HG03575 (cell line): ENCODE results near the gene RUBCN.
"Not testable (repeated sequence)": the region's sequence is repeated elsewhere in the genome, so short reads cannot be mapped to it uniquely, and the experiment has no call there.

Experiments
- ATAC-seq: cut with Tn5 transposase; IDR thresholded peaks from one replicate; pipeline ENCODE4 v1.9.1; 2021; ENCODE audit not compliant: unreplicated experiment, insufficient number of reproducible peaks, low FRiP score; ENCODE audit errors: extremely low read depth

Gene RUBCN

DNA sequence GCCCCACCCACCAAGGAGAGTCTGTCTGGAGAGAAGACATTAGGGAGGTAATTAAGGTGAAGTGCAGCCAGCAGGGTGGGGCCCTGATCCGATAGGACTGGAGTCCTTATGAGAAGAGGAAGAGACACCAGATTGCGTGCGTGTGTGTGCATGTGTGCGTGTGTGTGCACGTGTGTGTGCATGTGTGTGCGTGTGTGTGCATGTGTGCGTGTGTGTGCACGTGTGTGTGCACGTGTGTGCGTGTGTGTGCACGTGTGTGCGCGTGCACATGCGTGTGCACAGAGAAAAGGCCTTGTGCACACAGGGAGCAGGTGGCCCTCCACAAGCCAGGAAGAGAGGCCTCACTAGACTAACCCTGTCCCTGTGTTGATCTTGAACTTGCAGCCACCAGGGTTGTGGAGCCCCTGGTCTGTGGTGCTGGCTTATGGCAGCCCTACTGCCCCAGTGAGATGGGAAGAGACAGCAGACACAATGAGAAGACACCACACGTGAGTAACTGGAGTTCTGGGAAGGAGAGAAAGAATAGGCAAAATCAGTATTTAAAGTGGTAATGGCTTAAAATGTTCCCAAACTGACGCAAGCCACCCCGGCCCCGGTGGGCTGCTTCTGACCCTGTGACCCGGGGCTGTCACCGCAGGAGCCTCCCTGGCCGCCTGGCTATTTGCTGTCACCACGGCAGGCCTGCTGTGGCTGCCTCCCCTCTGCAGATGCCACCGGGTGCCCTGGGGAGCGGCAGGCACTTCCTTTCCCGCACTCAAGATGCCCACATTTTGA is 73.2 kb downstream of the RUBCN start:
- ATAC-seq, result not testable (repeated sequence)

DNA sequence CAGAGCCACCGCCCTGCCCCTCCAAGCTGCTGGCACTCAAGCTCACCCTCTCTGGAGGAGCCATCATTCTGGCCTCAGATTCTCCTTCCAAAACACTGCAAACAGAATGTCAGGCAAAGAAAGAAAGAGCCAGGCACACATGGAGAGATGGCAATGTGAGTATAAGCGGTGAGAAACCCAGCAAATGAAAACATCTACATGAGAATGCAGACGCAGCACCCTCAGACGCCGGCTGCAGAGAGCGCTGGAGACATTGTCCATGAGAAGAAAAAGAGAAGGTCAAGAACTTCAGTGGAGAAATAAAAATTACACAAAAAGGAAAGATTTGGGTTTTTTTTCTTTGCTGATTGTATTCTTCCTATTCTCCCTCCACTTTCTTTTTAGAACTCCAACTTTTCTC is 74.4 kb downstream of the RUBCN start:
- ATAC-seq, result not testable (repeated sequence)

DNA sequence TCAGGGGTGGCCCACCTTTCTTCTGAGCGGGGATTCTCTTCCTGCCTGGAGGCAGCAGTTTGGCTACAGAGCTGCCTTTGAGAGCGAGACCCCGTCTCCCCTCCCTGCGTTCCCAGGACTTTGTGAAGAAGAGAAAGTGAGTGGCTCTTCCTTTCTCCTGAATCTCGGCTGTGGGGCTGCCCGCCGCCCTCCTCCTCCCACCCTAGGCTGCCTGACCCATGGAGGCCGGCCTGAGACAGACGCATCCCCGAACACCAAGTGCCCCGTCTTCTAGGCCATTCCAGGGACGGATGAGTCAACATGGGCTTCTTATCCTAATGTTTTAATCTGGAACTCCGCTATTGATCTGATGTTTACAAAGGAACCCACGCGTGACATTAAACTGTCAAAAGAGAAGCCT is 74.8 kb downstream of the RUBCN start:
- not testable (repeated sequence) for ATAC-seq

DNA sequence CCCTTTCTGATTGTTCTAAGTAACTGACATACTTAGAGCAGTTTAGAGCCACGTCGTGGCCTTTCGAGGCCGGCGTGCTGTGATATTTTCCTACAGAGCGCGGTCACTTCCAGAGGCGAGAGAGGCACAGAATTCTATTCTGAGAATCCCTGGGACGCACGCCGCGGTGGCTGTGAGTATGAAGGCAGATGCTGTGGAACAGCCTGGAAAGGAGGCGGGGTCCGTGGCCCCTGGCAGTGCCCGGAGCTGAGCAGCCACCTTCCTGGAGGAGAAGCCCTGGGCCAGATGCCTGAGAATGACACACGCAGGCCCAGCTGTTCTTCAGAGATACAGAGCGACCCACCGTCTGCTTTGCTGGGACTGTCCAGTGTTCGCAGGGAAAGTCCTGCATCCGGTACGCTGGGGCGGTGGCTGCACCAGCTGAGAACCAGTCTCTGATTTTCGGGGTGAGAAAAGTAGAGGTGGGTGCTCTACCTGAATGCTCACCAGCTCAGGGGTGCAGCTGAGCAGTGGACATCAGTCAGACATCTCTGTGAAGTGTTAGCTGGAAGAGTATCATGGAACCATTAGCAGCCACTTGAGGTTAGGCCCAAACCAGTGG is 75.4 kb downstream of the RUBCN start:
- ATAC-seq, result not testable (repeated sequence)

DNA sequence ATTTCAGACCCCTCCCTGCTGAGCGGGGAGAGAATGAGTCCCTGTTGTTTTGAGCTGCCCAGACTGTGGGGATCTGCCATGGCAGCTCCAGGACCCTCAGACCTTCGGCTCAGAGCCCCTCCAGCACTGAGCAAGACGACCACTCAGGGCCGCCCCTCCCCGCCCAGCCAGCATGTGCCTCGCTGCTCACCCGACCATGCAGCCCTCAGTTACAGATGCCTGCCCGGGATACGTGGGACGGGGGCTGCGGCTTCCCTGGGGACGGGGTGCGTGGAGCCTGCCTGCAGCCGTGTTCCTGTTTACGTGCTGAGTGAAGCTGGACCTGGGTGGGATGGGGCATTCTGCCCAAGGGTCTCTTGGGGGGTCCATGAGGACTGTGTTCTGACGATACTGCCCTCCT is 77.0 kb downstream of the RUBCN start:
- ATAC-seq, result not testable (repeated sequence)

DNA sequence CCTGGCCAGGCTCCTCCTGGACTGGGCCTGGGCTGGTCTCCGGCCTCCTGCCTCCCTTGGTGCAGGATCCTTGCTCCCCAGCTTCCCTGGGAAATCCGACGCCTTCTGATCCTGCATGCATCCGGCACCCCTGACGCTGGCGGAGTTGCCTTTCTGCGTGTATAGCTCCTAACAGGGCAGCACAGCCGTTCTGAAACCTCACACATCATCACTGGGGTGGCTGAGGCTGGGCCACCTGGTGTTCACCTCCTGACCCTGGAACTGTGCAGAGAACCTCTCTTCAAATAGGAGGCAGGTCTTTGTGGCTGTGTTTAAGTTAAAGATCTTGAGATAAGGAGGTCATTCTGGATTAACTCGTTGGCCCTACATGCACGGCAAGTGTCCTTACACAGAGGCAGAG is 77.6 kb downstream of the RUBCN start:
- peak; percentile 52 for ATAC-seq

DNA sequence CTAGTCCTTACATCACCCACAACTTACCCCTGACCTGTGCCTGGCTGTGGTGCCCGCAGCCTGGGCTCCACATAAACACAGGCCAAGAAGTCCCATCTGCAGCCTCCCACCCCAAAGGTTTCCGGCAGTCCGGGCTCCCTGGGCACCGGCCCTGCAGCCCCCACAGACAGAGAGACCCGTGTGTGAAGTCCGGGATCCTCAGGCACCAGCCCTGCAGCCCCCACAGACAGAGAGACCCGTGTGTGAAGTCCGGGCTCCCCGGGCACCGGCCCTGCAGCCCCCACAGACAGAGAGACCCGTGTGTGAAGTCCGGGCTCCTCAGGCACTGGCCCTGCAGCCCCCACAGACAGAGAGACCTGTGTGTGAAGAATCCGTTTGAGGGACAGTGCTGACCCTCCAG is 78.0 kb downstream of the RUBCN start:
- ATAC-seq, result not testable (repeated sequence)

DNA sequence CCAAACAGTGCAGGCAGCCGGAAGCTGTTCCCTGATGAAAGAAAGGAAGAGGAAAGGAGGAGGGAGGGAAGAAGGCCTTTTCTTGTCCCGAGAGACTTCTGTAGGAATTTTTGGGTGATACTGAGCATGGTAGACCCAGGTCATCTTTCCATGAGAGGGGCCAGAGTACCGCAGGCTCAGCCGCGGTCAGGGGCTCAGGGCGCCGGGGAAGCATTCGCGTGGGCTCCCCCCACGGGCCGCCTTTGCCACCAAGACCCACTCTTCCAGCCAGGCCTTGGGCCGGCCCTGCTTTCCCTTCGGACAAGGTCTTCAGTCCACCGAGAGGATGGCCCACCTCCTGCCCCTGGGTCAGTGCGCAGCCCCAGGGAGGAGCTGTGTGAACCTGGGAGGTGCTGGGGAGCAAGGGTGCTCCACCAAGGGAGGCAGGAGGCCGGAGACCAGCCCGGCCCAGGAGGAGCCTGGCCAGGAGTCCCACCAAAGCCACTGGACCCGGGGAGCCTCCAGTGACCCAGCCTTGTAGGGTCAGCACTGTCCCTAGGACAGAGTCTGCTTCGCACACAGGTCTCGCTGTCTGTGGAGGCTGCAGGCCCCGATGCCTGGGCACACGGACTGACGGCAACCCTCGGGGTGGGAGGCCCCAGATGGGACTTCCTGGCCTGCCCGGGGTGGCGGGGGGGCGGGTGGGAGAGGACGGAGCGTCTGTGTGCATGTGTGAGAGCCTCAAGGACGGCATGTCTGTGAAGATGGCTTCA is 79.0 kb downstream of the RUBCN start:
- ATAC-seq, result not testable (repeated sequence)

DNA sequence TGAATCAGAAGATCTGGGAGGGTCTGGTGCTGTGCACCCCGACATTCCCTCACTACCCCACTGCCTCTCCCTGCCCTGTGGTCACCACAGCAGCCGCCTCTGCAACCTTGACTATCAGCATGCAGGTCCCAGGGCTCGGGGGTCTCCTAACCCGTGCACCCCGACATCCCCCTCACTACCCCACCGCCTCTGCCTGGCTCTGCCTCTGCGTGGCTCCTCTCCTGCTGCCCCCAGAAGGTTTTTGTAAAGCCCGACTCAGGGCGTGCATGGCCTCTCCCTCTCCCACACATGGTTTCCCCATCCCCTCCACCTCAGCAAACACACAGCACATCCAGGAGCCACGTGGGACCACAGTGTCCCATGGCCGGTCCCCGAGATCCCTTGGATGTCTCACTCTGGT is 79.7 kb downstream of the RUBCN start:
- ATAC-seq, result not testable (repeated sequence)

DNA sequence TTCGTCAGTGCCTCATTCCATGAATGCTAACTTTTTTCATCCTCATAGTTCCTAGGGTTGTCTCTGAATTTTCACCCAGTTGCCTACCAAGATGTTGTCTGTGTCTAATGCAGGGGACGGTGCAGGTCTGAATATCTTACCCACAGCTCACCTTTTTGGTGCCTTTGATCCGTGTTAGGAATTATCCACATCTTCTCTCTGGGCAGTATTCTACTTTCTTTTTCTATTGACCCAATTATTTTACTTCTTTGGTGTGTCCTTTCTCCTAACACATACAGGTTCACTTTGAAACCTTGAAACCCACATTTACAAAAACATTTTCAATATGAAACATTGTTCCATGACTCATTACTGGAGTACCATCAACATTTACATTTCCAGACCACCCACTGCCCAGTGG is 80.6 kb downstream of the RUBCN start:
- not testable (repeated sequence) for ATAC-seq

DNA sequence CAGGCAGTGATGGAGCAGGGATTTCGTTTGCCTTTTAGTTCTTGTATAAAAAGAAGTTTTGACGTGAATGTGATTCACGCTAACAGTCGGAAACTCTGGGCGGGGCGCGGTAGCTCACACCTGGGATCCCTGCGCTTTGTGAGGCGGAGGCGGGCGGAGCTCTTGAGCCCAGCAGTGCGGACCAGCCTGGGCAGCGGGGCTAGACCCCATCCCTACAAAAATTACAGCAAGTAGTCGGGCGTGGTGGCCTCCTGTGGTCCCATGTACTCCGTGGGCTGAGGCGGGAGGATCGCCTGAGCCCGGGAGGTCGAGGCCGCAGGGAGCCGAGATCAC is 81.7 kb downstream of the RUBCN start:
- not testable (repeated sequence) for ATAC-seq

DNA sequence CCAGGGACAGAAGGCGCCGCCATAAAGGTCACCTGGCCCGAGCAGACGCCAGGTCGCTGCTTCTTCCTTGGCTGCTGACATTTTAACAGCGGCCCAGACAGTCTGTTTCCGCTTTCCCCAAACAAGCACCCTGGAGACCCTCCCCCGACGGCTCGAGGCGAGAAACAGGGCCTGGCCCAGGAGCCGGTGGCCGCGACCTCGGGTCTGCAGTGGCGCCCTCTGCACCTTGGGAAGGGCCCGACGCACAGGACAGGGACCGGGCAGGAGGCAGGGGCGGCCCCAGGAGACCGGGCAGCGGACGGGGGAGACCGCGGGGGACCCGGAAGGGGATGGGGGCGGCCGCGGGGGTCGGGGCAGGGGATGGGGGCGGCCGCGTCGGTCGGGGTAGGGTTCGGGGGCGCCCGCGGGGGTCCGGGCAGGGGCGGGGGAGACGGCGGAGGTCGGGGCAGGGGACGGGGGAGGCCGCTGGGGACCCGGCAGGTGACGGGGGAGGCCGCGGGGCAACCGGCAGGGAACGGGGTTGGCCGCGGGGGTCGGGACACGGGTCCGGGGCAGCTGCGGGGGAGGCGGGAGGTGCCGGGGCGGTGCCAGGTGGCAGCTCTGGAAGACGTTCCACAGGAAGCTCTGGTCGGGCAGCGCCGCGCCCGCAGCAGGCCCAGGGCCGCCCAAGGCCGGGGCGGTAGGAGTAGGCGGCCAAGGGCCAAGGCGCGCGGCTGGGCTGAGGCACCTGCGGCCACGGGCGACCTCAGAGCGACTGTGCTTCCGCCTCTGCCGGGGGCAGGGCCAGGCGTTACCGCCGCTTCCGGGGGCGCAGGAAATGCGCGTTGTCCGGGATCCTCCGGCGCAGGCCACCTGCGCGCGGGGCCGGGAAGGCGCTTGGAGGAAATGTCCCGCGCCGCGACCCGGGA is 82.4 kb downstream of the RUBCN start:
- not testable (repeated sequence) for ATAC-seq

DNA sequence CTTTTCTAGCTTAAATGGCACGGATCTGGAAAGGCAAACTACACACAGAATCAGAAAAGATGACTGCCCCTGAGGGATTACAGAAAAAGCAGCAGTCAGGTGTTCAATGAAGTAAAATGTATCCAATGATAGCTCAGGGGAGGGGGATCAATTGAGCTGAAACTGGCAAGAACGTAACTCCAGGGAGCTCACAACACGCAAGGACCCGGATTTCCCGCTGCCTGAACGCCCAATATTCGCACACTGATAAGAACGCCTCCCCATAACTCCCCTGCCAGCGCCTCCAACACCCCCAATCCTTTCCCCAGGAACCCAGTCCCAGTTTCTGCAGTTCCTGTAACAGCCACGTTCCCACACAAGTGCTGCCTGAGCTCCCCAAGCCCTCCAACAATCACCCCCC is 83.8 kb downstream of the RUBCN start:
- ATAC-seq, result not testable (repeated sequence)

DNA sequence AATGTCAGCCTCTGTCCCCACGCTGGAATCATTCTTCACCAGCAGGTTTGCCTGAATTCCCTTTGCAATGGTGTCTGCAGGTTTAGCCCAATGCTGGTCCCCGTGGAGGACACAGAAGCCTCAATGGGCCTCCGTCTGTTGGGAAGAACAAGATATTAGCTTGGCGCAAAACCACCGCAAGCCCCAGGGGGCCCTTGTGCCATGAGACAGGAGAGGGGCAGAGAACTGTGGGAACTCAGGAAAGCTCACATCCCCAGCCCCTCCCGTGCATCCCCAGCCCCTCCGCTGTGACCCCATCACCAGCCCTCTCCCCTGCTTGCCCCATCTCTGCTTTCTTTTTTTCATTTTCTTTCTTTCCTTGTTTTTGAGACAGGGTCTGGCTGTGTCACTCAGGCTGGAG is 89.1 kb downstream of the RUBCN start:
- ATAC-seq, result not testable (repeated sequence)

DNA sequence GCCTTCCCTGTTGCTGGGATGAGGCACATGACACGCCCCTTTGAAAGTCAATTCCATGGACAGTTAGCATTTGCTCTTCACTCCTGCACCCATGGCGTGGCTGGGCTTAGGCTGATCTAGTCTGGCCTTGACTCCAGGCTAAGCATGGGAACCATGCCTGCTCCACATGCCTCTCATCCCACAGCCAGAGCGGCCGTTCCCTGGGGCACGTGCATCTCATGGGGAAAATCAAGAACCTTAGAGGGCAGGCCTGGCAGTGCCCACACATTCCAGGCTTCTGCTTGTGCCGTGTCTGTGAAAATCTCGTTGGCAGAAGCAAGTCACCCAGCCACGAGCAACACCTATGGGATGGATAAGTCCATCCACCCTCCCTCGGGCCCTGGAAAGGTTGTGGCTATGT is 89.5 kb downstream of the RUBCN start:
- not testable (repeated sequence) for ATAC-seq

DNA sequence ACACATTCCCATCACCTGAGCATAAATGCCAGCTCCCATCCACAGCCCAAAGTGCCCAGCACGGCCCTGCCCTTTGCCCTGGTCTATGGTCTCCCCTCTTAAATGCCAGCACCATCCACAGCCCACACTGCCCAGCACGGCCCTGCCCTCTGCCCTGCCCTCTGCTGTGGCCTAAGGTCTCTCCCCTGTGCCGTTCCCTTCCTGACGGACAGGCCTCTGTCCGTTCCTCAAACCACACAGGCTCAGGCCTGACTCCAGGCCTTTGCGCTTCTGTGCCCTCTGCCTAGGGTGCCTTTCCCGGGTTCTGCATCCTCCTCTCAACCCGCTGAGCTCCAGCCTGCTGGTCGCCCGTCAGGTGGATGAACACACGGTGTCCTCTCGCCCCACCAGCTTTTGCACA is 90.4 kb downstream of the RUBCN start:
- not testable (repeated sequence) for ATAC-seq

DNA sequence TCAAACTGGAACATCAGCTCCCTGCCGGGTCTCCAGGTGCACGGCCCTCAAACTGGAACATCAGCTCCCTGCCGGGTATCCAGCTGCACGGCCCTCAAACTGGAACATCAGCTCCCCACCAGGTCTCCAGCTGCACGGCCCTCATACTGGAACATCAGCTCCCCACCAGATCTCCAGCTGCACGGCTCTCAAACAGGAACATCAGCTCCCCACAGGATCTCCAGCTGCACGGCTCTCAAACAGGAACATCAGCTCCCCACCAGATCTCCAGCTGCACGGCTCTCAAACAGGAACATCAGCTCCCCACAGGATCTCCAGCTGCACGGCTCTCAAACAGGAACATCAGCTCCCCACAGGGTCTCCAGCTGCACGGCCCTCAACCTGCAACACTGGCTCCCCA is 99.1 kb downstream of the RUBCN start:
- not testable (repeated sequence) for ATAC-seq

DNA sequence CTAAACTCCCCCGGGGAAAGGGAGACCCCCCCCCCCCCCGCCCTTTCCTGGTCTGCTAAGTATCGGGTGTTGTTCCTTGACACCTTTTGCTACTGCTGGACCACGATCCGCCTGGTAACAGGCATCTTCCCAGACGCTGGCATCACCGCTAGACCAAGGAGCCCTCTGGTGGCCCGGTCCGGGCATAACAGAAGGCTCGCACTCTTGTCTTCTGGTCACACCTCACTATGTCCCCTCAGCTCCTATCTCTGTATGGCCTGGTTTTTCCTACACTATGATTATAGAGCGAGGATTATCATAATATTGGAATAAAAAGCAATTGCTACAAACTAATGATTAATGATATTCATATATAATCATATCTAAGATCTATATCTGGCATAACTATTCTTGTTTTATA is 104.7 kb downstream of the RUBCN start:
- not testable (repeated sequence) for ATAC-seq

DNA sequence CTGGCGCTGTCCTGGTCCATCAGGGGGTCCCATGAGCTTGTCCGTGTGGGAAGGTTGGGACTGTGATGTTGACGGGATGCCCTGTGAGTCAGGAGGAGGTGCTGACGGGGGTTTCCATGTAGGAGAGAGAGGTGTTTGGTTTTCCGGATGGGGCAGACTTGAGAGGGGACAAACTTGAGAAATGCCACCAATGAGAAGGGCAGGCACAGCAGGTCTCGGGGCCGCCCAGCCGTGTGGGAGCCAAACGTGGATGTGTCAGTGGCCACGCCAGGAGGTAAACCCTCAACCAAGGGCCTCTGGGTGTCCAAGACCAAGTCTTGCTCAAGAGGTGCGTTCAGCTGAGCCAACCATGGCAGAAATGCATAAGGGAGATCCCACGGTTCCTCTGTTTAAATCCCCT is 105.9 kb downstream of the RUBCN start:
- ATAC-seq, result not testable (repeated sequence)
